Cardiac muscle cell (in vitro differentiated cells and primary cell): ENCODE results near the gene CCDC85C. TPM values are rescaled to one million over a fixed set of nuclear protein-coding genes. Genes with fewer than 3 reads are reported as not detected.

Source experiments
- DNase-seq, 2 donors: peaks; one replicate each; pipeline versions ENCODE4 v3.0.0 to v3.0.0-alpha.2; 2010 to 2017; ENCODE audit warnings: low read depth in 1 of 2, low spot score in 1 of 2
- H3K27ac ChIP-seq: fragments of 200-600 bp; sonication (generic); 2 replicates; pipeline ENCODE4 v1.5.1; 2016
- H3K27me3 ChIP-seq: fragments of 200-600 bp; sonication (generic); 2 replicates; pipeline ENCODE4 v1.6.0; 2016; ENCODE audit warnings: control low read depth
- H3K36me3 ChIP-seq: fragments of 200-600 bp; sonication (generic); 2 replicates; pipeline ENCODE4 v1.5.1; 2016; ENCODE audit warnings: control low read depth
- H3K4me1 ChIP-seq: fragments of 200-600 bp; sonication (generic); 2 replicates; pipeline ENCODE4 v1.8.1; 2017; ENCODE audit warnings: low read depth, mild to moderate bottlenecking, mixed run types
- H3K4me3 ChIP-seq: fragments of 200-600 bp; sonication (generic); 2 replicates; pipeline ENCODE4 v1.5.1; 2016; ENCODE audit warnings: mild to moderate bottlenecking
- H3K9me3 ChIP-seq: fragments of 200-600 bp; sonication (generic); 2 replicates; pipeline ENCODE4 v1.5.1; 2017; ENCODE audit warnings: low read depth, mild to moderate bottlenecking, control low read depth
- CTCF ChIP-seq: IDR thresholded peaks from 2 replicates; pipeline ENCODE4 v1.5.1; 2012; ENCODE audit warnings: low read depth, mild to moderate bottlenecking, low read length
- polyA plus RNA-seq: library from polyadenylated mRNA; unstranded; fragments of >200 nt; fragmentation: Nextera tagmentation; extraction: Ambion mirVana; gene quantifications from 2 replicates; pipeline ENCODE4 v1.2.1, GENCODE V29; 2016
- total RNA-seq: library from RNA; depleted of rRNA; stranded (reverse); fragments of >200 nt; gene quantifications from 2 replicates; pipeline ENCODE4 v1.2.3, GENCODE V29; 2016

Gene CCDC85C
- total and polyA plus RNA-seq, 2 experiments from 2014 or later = 39.6 to 45.7 TPM

- Histone ChIP-seq H3K36me3 (peaks cover 8% of the 10 kb centered on the region), H3K9me3 (no peaks in the 10 kb centered on the region), H3K27me3 (no peaks in the 10 kb centered on the region), H3K27ac (no peak overlapping the region), H3K4me1 (peaks cover 4% of the 10 kb centered on the region), H3K4me3 (no peak overlapping the region)
- DNase-seq = no peak
- no peak for TF ChIP-seq CTCF
Observed at GRCh38 chr14:99517643-99518381, 86.2 kb downstream of the CCDC85C start.

DNA sequence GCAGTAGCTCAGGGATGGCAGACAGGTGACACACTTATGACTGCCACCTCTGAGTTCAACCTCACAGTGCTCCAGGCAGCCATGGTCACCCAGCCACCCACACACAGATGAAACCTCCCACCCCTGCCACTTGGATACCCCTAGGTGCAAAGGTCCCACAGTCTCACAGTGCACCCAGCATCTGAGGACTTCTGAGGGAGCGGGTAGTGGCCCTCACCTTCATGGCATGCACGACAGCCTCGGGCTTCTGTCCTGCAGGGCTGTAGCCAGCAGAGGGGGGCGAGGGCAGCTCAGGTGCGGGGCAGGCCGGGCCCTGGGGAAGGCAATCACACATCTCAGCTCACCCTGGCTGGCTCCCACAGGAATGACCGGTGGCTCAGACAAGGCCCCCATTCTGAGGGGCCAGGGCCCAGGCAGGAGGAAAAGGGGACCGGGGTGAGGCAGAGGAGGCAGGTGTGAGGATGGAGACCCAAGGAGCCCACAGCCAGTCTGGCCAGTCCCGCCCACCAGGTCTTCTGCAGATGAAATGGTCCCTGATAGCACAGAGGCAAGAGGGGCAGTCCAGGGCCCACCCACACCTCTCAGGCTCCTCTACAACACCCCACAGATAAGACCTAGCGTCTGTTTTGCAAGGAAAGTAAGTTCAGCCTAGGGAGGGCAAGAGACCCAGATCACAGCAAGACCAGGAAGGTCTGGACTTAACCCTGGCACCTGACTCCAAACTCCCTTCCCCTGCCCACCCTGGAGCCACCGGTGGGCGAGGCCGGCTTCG lies 87.0 kb downstream of the CCDC85C start:
- H3K9me3 ChIP-seq = no peaks in the 10 kb centered on the region
- H3K36me3 ChIP-seq = peaks cover 8% of the 10 kb centered on the region
- no peak overlapping the region for H3K4me3 ChIP-seq
- no peak for TF ChIP-seq CTCF
- no peaks in the 10 kb centered on the region for H3K27me3 ChIP-seq
- H3K4me1 ChIP-seq = no peaks in the 10 kb centered on the region
- H3K27ac ChIP-seq = no peak overlapping the region
- no peak for DNase-seq

GRCh38 chr14:99516156-99516870 lies 87.7 kb downstream of the CCDC85C start:
- Histone ChIP-seq H3K4me3 (no peak overlapping the region), H3K27me3 (no peaks in the 10 kb centered on the region), H3K4me1 (no peaks in the 10 kb centered on the region), H3K27ac (no peak overlapping the region), H3K36me3 (peaks cover 8% of the 10 kb centered on the region), H3K9me3 (no peaks in the 10 kb centered on the region)
- no peak for DNase-seq
- no peak for TF ChIP-seq CTCF

DNA sequence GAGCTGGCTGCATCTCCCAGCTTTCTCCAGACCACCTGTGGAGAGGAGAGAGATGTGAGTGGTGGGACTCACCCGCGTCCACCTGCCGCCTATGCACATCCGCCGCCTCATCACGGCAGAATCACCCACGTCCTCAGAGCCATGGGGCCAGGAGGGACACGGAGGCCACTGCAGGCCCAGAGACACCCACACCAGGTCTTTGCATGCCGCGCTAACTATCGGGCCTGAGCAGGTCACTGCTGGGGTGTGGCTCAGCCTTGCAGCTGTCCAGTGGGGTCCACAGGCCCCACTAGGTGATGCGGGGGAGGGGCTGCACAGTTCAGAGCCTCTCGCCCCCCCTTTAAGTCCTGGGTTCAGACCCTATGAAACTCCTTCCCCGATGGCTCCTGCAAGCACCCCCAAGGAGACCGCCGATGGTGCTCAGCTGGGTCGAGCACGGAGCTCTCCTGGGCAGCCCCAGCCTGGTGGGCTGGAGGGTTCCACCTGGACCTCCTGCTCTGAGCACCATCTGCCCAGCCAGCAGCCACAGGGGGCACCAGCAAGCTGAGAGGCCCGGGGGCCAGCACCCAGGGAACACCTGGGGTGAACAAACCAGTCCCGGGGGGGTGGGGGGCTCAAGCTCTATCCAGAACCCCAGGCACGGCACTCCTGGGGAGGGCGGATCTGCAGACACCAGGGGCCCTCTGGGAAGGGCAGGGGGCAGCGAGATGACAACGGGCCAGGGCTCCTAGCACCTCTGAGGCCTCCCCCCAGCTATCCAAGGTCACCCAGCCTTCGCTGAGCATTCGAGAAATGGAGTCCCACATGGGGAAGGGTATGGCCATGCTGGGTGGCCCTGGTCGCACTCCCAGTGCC lies 88.5 kb downstream of the CCDC85C start:
- H3K4me1 ChIP-seq = no peaks in the 10 kb centered on the region
- no peak for DNase-seq
- H3K9me3 ChIP-seq = no peaks in the 10 kb centered on the region
- H3K27ac ChIP-seq = no peak overlapping the region
- peaks cover 8% of the 10 kb centered on the region for H3K36me3 ChIP-seq
- no peak for TF ChIP-seq CTCF
- no peaks in the 10 kb centered on the region for H3K27me3 ChIP-seq
- no peak overlapping the region for H3K4me3 ChIP-seq
